ENCODE results near the gene TBX21. TPM values are rescaled to one million over a fixed set of nuclear protein-coding genes. Genes with fewer than 3 reads are reported as not detected.
A peak's percentile ranks its signal among the peaks of the same experiment; 100 is the strongest.

TBX21 gene
- total RNA-seq, 1 experiment from 2014 or later = not detected

DNA sequence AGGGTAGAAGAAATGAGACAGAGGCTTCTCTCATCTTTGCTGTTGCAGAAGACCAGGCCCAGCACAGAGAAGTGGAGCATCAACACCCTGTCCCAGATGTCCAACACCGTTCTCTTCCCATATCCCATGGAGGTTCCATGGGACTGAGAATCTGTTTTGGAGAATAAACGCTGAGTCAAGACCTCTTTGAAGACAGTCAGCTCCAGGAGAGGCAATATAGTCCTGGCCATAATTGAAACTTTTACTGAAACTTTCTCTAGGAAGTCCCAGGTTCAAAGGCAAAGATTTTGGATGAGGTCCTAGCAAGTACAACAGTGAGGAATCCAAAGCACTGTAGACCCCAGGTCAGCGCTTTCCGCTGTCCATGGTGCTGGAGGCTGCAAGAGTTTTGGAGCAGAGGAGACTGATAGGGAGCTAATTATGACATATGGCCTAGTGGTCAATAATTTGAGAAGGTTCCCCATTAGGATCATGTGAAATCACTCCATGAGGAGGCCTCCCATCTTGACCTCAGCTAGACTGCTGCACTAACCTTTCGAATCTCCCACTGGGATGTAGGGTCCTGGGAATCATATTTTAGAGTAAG is 52.6 kb downstream of the TBX21 start:
- Histone ChIP-seq H3K9me3 (replicated peaks) (no peaks in the 10 kb centered on the region), H3K4me1 (no peaks in the 10 kb centered on the region), H3K27me3 (peaks cover 2% of the 10 kb centered on the region), H3K4me3 (no peak overlapping the region), H3K27ac (no peak overlapping the region), H3K36me3 (no peaks in the 10 kb centered on the region)
- DNase-seq = peak; percentile 66 to 80

DNA sequence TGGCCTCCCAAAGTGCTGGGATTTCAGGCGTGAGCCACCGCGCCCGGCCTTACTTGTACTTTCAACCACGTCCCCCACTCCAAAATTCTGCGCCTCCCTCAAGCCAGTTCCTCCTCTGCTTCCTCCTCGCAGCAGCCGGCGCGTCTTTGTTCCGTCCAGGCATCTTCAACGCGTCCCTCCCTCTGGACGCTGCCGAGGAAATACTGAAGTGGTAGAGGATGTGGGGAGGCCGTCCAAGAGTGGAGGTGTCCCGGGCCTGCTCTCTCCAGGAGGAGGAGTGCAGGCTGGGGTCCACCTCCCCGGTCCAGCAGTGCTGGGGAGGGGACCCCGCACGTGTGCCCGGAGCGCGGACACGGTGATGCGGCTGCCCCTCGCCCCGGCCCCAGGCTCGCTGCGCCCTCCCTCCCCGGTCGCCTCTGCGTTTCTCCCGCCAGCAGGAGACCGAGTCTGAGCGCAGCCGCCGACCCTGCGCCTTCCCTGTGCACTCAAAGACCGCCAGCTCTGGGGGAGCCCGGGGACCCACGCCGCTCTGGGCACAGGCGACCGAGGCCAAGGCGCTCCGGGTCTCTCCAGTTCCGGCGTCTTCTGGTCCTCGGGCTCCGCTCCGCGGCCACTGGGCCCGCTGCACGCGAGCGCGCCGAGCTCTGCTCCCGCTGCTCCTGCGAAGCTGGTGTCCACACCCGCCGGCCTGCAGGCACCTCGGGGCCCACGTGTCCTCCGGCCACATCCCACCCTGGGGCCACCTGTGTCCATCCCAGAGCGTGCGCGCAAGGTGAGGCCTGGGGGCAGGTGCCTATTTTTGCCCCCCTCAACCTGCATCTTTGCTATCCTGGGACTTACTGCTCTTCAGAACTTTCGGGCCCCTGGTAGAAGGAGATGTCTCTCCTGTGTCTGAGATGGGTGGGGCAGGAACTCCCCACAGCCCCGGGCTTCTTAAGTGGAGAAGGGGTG is 56.9 kb downstream of the TBX21 start:
- no peak for DNase-seq
- Histone ChIP-seq H3K9me3 (replicated peaks) (no peaks in the 10 kb centered on the region), H3K27me3 (peaks cover 3% of the 10 kb centered on the region; the same call in 1 of the 2 replicates), H3K27ac (no peak overlapping the region), H3K36me3 (no peaks in the 10 kb centered on the region), H3K4me1 (no peaks in the 10 kb centered on the region), H3K4me3 (no peak overlapping the region)

DNA sequence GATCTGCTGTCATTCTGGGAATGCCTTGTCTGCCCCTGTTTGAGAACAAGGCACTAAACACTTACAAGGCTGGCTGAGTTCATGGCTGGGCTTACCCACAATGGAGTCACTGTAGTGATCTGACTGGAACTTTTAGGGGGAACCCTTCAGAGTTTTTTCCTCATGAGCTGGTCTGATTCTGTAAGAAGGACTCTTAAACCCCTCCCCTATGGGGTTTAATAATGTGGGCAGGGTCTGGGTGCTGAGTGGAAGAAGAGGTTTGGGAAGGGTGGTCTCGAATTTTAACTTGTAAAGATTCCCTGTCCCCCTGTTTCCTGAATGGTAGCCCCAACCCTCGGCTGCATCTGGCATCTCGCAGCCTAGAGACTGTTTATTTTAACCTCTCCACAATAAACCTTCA is 58.0 kb downstream of the TBX21 start:
- H3K27me3 ChIP-seq = peaks cover 3% of the 10 kb centered on the region; the same call in 1 of the 2 replicates
- H3K4me1 ChIP-seq = no peaks in the 10 kb centered on the region
- H3K36me3 ChIP-seq = no peaks in the 10 kb centered on the region
- H3K27ac ChIP-seq = no peak overlapping the region
- no peaks in the 10 kb centered on the region for H3K9me3 ChIP-seq (replicated peaks)
- H3K4me3 ChIP-seq = no peak overlapping the region
- no peak for DNase-seq

DNA sequence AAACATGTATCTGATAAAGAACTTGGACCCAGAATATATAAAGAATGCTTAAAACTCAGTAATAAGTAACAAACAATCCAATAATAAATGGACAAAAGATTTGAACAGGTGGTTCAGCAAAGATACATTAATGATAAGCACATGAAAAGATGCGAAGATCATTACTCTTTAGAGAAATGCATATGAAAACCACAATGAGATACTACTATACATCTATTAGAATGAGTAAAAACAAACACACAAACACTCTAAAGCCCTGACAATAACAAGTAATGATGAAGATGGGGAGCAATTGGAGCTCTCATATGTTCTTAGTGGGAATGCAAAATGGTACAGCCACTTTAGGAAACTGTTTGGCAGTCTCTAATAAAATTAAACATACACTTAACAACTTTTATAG is 59.4 kb downstream of the TBX21 start:
- H3K27me3 ChIP-seq = peaks cover 3% of the 10 kb centered on the region; the same call in 1 of the 2 replicates
- H3K9me3 ChIP-seq (replicated peaks) = no peaks in the 10 kb centered on the region
- no peak overlapping the region for H3K27ac ChIP-seq
- no peaks in the 10 kb centered on the region for H3K36me3 ChIP-seq
- no peaks in the 10 kb centered on the region for H3K4me1 ChIP-seq
- DNase-seq = no peak
- H3K4me3 ChIP-seq = no peak overlapping the region

DNA sequence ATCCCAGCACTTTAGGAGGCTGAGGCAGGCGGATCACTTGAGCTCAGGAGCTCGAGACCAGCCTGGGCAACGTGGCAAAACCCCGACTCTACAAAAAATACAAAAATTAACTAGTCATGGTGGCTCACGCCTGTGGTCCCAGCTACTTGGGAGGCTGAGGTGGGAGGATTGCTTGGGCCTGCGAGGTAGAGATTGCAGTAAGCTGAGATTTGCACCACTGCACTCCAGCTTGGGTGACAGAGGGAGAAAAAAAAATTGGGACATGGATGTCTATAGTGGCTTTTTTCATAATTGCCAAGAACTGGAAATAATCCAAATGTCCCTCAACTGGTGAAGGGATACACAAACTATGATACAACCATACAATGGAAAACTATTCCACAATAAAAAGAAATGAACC is 59.9 kb downstream of the TBX21 start:
- H3K36me3 ChIP-seq = no peaks in the 10 kb centered on the region
- H3K27me3 ChIP-seq = peaks cover 3% of the 10 kb centered on the region; the same call in 1 of the 2 replicates
- no peak overlapping the region for H3K27ac ChIP-seq
- H3K9me3 ChIP-seq (replicated peaks) = no peaks in the 10 kb centered on the region
- H3K4me3 ChIP-seq = no peak overlapping the region
- H3K4me1 ChIP-seq = no peaks in the 10 kb centered on the region
- no peak for DNase-seq

Other genes starting within 250 kb of the TBX21 start
- 89.1 TPM in 2 replicates for gene NPEPPS, start 202.1 kb upstream of the TBX21 start, total RNA-seq (2014; rRNA removed; shearing (Covaris generic))
- 530 and 537 TPM in 2 replicates for gene KPNB1, start 83.3 kb upstream of the TBX21 start, total RNA-seq (2014; rRNA removed; shearing (Covaris generic))
- gene TBKBP1, start 39.1 kb upstream of the TBX21 start, total RNA-seq (2014; rRNA removed; shearing (Covaris generic)) = 14.4 and 15.6 TPM in 2 replicates
- gene OSBPL7, start 88.6 kb downstream of the TBX21 start, total RNA-seq (2014; rRNA removed; shearing (Covaris generic)) = 8.3 and 10.5 TPM in 2 replicates
- gene MRPL10, start 98.3 kb downstream of the TBX21 start, total RNA-seq (2014; rRNA removed; shearing (Covaris generic)) = 45.1 and 46.7 TPM in 2 replicates
- 0.18 and 0.34 TPM in 2 replicates for gene LRRC46, start 98.4 kb downstream of the TBX21 start, total RNA-seq (2014; rRNA removed; shearing (Covaris generic))
- gene SCRN2, start 108.0 kb downstream of the TBX21 start, total RNA-seq (2014; rRNA removed; shearing (Covaris generic)) = 8.0 and 12.9 TPM in 2 replicates
- gene SP6, start 117.9 kb downstream of the TBX21 start, total RNA-seq (2014; rRNA removed; shearing (Covaris generic)) = not detected in 2 replicates
- gene SP2, start 163.0 kb downstream of the TBX21 start, total RNA-seq (2014; rRNA removed; shearing (Covaris generic)) = 3.7 and 3.9 TPM in 2 replicates
- 9.7 and 10.4 TPM in 2 replicates for gene PNPO, start 208.3 kb downstream of the TBX21 start, total RNA-seq (2014; rRNA removed; shearing (Covaris generic))
- gene PRR15L, start 224.6 kb downstream of the TBX21 start, total RNA-seq (2014; rRNA removed; shearing (Covaris generic)) = not detected in 2 replicates
- 47.0 and 64.2 TPM in 2 replicates for gene CDK5RAP3, start 237.9 kb downstream of the TBX21 start, total RNA-seq (2014; rRNA removed; shearing (Covaris generic))

Measured in SJCRH30 (cell line).